ENCODE results near the gene CPSF4L.

DNA sequence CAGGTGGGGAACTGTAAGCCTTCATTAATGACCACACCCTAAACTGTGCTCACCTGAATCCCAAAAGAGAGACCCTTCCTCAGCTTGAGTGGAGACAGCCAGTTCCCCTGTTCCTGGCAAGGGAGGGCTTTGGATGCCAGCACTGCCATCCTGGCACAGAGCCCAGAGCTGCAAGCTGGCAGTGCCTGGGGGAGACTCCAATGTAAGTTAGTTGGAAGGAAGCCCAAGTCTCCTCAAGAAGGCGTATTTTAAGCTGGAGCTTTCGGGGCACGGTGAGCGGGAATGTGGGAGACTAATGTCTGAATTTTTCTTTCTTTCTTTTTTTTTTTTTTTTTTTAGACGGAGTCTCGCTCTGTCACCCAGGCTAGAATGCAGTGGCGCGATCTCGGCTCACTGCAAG, 45.5 kb upstream of the CPSF4L start:
- TF ChIP-seq EZH2 (IDR thresholded peaks at IDR 0.05; ENCODE audit: borderline replicate concordance, low read depth, low read length, poor library complexity, severe bottlenecking) = no peak
- TF ChIP-seq, protein P1, sequence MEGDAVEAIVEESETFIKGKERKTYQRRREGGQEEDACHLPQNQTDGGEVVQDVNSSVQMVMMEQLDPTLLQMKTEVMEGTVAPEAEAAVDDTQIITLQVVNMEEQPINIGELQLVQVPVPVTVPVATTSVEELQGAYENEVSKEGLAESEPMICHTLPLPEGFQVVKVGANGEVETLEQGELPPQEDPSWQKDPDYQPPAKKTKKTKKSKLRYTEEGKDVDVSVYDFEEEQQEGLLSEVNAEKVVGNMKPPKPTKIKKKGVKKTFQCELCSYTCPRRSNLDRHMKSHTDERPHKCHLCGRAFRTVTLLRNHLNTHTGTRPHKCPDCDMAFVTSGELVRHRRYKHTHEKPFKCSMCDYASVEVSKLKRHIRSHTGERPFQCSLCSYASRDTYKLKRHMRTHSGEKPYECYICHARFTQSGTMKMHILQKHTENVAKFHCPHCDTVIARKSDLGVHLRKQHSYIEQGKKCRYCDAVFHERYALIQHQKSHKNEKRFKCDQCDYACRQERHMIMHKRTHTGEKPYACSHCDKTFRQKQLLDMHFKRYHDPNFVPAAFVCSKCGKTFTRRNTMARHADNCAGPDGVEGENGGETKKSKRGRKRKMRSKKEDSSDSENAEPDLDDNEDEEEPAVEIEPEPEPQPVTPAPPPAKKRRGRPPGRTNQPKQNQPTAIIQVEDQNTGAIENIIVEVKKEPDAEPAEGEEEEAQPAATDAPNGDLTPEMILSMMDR (conservative IDR thresholded peaks at IDR 0.05; ENCODE audit: low read depth, low read length) = no peak

Data from A673 (cell line).